Body of pancreas (tissue), 4 donors: ENCODE data around the gene PSORS1C1. TPM values are rescaled to one million over a fixed set of nuclear protein-coding genes. Genes with fewer than 3 reads are reported as not detected.
"Not testable (repeated sequence)": the region's sequence is repeated elsewhere in the genome, so short reads cannot be mapped to it uniquely, and the experiment has no call there.

Experiments
- ATAC-seq: fragments of 150-250 bp; one replicate; pipeline ENCODE4 v1.9.1; 2016
- DNase-seq, 4 donors: peaks; one replicate each; pipeline ENCODE4 v3.0.0-alpha.2; 2019
- H3K27ac ChIP-seq, 4 donors: fragments of 200-600 bp; sonication (generic); 1 replicate in 3 of 4; 2 replicates in 1 of 4; pipeline versions ENCODE4 v1.5.1 to v1.6.1; 2016 to 2019; ENCODE audit warnings: mild to moderate bottlenecking in 1 of 4, mixed read lengths in 1 of 4, moderate library complexity in 1 of 4
- H3K27me3 ChIP-seq, 2 donors: fragments of 200-600 bp; sonication (generic); one replicate each; pipeline ENCODE4 v1.6.0; 2016; ENCODE audit warnings: mild to moderate bottlenecking in 1 of 2
- H3K36me3 ChIP-seq, 2 donors: fragments of 200-600 bp; sonication (generic); replicated peaks in 1 of 2; 2 replicates each; pipeline ENCODE4 v1.5.1; 2016; ENCODE audit warnings: low read depth in 2 of 2; ENCODE audit not compliant: insufficient read depth in 1 of 2
- H3K4me1 ChIP-seq: fragments of 200-600 bp; sonication (generic); one replicate; pipeline ENCODE4 v1.6.0; 2016
- H3K4me3 ChIP-seq, 2 donors: fragments of 200-600 bp; sonication (generic); 1 replicate in 1 of 2; 2 replicates in 1 of 2; pipeline ENCODE4 v1.5.1; 2016 to 2019
- H3K9me3 ChIP-seq, 3 donors: fragments of 200-600 bp; sonication (generic); 1 replicate in 2 of 3; 2 replicates in 1 of 3; pipeline ENCODE4 v1.5.1; 2016
- CTCF ChIP-seq, 7 experiments: fragments of 450-650 bp in 4 of 7; fragments of 200-600 bp in 3 of 7; sonication (generic) in 3 of 7; IDR thresholded peaks; one replicate each; pipeline ENCODE4 v1.5.1; 2016 to 2019; ENCODE audit warnings: antibody characterized with exemption in 7 of 7
- POLR2A ChIP-seq, 3 donors: fragments of 450-650 bp; IDR thresholded peaks; one replicate each; pipeline ENCODE4 v1.6.1; 2016; ENCODE audit warnings: antibody characterized with exemption in 3 of 3, mild to moderate bottlenecking in 2 of 3
- WGBS, 2 donors: methylation state at CpG; one replicate each; pipeline ENCODE4 v1.1.5; 2017; 5-methylcytosine and 5-hydroxymethylcytosine counted together
- intact Hi-C: fragments of 100-400 bp; cut with DNase I; formaldehyde crosslinking; loops from one replicate; pipeline ENCODE4 v1.15.1; 2023
- total RNA-seq, 2 donors: library from RNA; depleted of rRNA; stranded (reverse); fragments of >200 nt; gene quantifications; one replicate each; pipeline ENCODE4 v1.1.0, GENCODE V29; 2016

The PSORS1C1 gene
- total RNA-seq, 2 donors from 2014 or later, result 1.6 to 3.4 TPM

DNA sequence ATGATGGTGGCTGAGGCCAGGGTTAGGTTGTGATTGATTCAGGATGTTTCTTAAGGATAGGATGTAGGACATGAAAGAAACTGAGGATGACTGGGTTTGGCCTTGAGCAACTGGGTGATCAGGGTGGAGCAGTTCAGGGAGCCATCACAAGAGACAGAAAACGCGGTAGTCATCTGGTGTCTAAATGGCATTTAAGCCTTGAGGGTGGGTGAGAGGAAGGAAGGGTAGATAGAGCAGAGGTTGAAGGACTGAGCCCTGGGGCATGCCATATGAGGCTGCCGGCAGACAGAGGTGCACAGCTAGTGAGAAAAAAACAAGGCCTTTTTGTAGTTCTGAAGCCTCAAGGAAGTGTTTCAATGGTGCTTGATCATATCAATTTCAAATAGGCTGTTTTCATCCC is 54.0 kb downstream of the PSORS1C1 start:
- no peak overlapping the region for H3K4me3 ChIP-seq
- peaks cover 15% of the 10 kb centered on the region for H3K4me1 ChIP-seq
- 79 to 90% methylated on average over 3 of the region's 3 CpGs for WGBS, 2 donors
- H3K9me3 ChIP-seq, result no peaks in the 10 kb centered on the region
- H3K36me3 ChIP-seq, result peaks cover 0 to 2% of the 10 kb centered on the region in 2 donors
- TF ChIP-seq POLR2A (IDR thresholded peaks at IDR 0.05) (no peak), CTCF (IDR thresholded peaks at IDR 0.05) (no peak)
- no peak for ATAC-seq
- intact Hi-C loops, result no loop called here
- H3K27ac ChIP-seq, result no peak overlapping the region
- no peaks in the 10 kb centered on the region for H3K27me3 ChIP-seq
- DNase-seq, result no peak

DNA sequence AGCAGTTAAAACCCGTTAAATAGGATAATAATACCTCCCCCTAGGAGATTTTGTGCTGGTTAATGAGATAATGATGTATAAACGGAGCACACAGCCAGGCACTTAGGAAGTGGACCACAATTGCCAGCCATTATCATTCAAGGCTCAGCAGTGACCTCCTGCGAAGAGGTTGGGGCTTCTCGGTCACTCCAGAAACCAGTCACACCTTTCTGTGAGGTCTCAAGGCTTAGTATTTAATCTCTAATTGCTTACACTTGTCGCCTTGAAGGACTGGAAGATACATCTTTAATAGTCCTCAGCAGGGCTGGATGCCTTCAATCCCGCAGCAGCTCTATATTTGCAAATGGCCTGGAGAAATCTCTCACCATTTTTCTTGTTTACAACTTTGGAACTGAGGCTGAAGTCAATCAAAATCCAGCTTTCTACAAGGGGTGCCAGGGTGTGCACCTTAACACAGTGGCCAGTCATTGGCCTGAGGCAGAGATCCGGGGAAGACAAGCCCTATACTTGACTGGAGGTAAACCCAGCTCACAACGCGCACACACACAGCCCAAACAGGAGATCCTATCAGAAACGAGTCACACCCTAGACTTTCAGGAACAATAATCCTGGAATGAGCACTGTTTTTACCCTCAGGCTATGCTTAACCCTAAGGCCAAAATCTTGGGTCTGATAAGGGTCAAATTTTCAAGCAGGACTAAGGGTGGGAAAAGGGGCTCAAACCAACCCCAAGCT is 54.7 kb downstream of the PSORS1C1 start:
- Histone ChIP-seq H3K4me1 (peaks cover 15% of the 10 kb centered on the region), H3K27ac (no peak overlapping the region), H3K27me3 (no peaks in the 10 kb centered on the region), H3K36me3 (peaks cover 0 to 2% of the 10 kb centered on the region in 2 donors), H3K4me3 (no peak overlapping the region), H3K9me3 (no peaks in the 10 kb centered on the region)
- TF ChIP-seq CTCF (IDR thresholded peaks at IDR 0.05) (no peak), POLR2A (IDR thresholded peaks at IDR 0.05) (no peak)
- intact Hi-C loops, result no loop called here
- ATAC-seq, result no peak
- no peak for DNase-seq
- 77 to 82% methylated on average over 10 of the region's 10 CpGs for WGBS, 2 donors

DNA sequence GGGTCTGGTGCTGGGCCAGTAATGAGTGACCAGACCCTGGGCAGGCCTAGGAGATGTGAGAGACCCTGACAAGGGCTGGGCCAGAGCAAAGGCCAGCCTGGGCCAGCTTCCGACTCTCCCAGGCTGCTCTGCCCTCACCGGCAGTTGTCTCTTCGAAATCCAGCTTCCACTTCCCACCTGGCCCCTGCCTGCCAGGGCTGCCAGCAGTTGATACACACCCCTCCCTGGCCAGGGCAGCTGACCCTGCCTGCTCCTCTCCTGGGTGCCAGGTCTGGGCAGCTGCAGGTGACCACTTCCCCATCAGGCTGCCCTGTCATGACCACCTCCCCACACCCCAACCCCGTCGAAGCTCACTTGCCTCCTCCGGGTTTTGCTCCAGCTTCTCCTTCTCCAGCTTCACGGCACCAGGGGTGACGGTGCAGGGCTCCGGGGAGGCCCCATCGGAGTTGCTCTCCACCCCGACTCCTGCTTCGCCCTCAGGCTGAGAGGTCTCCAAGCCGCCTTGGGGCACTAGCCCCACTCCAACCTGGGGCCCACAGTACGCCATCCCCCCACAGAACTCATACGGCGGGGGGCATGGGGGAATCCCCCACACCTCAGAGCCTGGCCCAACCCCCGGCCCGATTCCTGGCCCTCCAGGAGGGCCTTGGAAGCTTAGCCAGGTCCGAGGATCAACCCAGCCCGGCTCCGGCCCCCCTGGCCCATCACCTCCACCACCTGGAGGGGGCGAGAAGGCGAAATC is 55.4 kb downstream of the PSORS1C1 start:
- H3K4me3 ChIP-seq, intact Hi-C loops, H3K27me3 ChIP-seq, DNase-seq, ATAC-seq, H3K27ac ChIP-seq, H3K36me3 ChIP-seq, H3K9me3 ChIP-seq: not testable (repeated sequence)
- peaks cover 22% of the 10 kb centered on the region for H3K4me1 ChIP-seq
- WGBS, 2 donors, result 57 to 74% methylated on average over 5 to 9 of the region's 23 CpGs

DNA sequence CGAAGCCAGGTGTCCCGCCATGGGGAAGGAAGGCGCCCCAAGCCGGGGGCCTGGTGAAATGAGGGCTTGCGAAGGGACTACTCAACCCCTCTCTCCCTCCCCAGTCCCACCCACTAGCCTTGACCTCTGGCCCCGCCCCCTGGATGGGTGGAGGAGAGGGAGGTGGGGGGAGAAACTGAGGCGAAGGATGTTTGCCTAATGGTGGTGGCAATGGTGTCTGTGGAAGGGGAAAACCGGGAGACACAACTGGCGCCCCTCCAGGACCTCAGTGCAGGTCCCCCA is 55.9 kb downstream of the PSORS1C1 start, which contains the start of gene POU5F1:
TSS of gene POU5F1 (minus strand) at position 83 of the 282 bp plus-strand sequence. CDS start at position 21, 62 bp downstream.
- no peak within 1 kb of the TSS for H3K4me3 ChIP-seq
- intact Hi-C loops, result no loop called here
- TF ChIP-seq CTCF (IDR thresholded peaks at IDR 0.05) (no peak), POLR2A (IDR thresholded peaks at IDR 0.05) (no peak)

DNA sequence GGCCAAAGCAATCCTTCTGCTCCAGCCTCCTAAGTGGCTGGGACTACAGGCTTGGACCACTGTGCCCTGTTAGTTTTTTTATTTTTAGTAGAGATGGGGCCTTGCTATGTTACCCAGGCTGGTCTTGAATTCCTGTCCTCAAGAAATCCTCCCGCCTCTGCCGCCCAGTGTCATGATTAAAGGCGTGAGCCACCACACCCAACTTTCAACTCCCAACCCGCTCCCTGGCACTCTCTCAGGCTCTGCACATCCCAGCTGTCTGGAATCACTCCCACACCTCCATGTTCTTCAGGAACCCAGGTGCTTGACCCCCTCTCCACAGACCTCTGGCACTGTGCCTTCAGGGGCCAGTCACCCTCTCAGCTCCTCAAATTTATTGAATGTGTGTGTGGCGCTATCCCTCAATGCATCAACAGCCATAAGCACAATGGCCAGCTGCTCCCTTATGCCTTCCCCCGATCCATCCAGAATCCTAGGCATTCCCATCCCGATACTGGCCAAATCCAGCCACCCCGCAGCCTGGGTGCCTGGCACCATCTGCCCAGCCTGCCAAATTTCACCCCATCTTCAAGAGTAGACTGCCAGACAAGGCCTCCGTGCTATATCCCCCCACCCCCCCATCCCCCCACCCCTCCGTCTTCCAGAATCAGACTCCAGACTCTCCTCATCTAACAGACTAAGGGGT is 56.5 kb downstream of the PSORS1C1 start:
- no peak for DNase-seq
- Histone ChIP-seq H3K27ac (no peak overlapping the region), H3K9me3 (no peaks in the 10 kb centered on the region), H3K27me3 (no peaks in the 10 kb centered on the region), H3K4me3 (no peak overlapping the region), H3K4me1 (peaks cover 33% of the 10 kb centered on the region), H3K36me3 (no peaks in the 10 kb centered on the region)
- TF ChIP-seq POLR2A (IDR thresholded peaks at IDR 0.05), result no peak
- TF ChIP-seq CTCF (IDR thresholded peaks at IDR 0.05), result no peak
- no peak for ATAC-seq
- intact Hi-C loops, result no loop called here
- 92 to 94% methylated on average over 8 to 10 of the region's 10 CpGs for WGBS, 2 donors

More for the DNA sequence above, 55.9 kb downstream of the PSORS1C1 start, which contains the start of gene POU5F1:
- DNase-seq (no peak), ATAC-seq (no peak)
- no peak within 1 kb of the TSS for H3K27ac ChIP-seq
- peaks cover 27% of the 10 kb centered on the region for H3K4me1 ChIP-seq
- no peaks in the 10 kb centered on the region for H3K9me3 ChIP-seq
- H3K27me3 ChIP-seq, result no peaks in the 10 kb centered on the region
- no peaks in the 10 kb centered on the region for H3K36me3 ChIP-seq
- WGBS, 2 donors, result 64 to 86% methylated on average over 4 to 5 of the region's 9 CpGs
